HepG2 (cell line): ENCODE data around the gene TP53TG5. TPM values are rescaled to one million over a fixed set of nuclear protein-coding genes. Genes with fewer than 3 reads are reported as not detected.
A peak's percentile ranks its signal among the peaks of the same experiment; 100 is the strongest.

ENCODE experiments used
- ETV5 ChIP-seq: IDR thresholded peaks from 2 replicates; pipeline ENCODE4 v1.6.1; 2018; ENCODE audit warnings: missing biosample characterization, missing genetic modification reagents, inconsistent platforms, borderline replicate concordance
- ISL2 ChIP-seq: sonication (generic); formaldehyde crosslinking; IDR thresholded peaks from 2 replicates; pipeline ENCODE4 v1.5.0; 2020; ENCODE audit warnings: missing genetic modification reagents
- KMT2A ChIP-seq: sonication (generic); formaldehyde crosslinking; IDR thresholded peaks from 2 replicates; pipeline ENCODE4 v1.4.0; 2020; ENCODE audit warnings: missing genetic modification reagents
- MAFG ChIP-seq: sonication (generic); formaldehyde crosslinking; IDR thresholded peaks from 2 replicates; pipeline ENCODE4 v1.5.1; 2020; ENCODE audit warnings: mild to moderate bottlenecking, missing genetic modification reagents
- POGZ ChIP-seq: sonication (generic); formaldehyde crosslinking; IDR thresholded peaks from 2 replicates; pipeline ENCODE4 v1.4.0; 2020; ENCODE audit warnings: mild to moderate bottlenecking, missing genetic modification reagents
- SALL1 ChIP-seq: sonication (generic); formaldehyde crosslinking; IDR thresholded peaks from 2 replicates; pipeline ENCODE4 v1.8.0; 2022; ENCODE audit warnings: mild to moderate bottlenecking, missing genetic modification reagents
- SMC3 ChIP-seq: IDR thresholded peaks from 2 replicates; pipeline ENCODE4 v1.6.1; 2011; ENCODE audit warnings: low read length, improper control_type of control experiment
- SNAI1 ChIP-seq: sonication (generic); formaldehyde crosslinking; IDR thresholded peaks from 2 replicates; pipeline ENCODE4 v1.5.0; 2020; ENCODE audit warnings: mild to moderate bottlenecking, missing genetic modification reagents, borderline replicate concordance
- SP140L ChIP-seq: sonication (generic); formaldehyde crosslinking; IDR thresholded peaks from 2 replicates; pipeline ENCODE4 v1.4.0; 2020; ENCODE audit warnings: missing genetic modification reagents, borderline replicate concordance
- TCF7L2 ChIP-seq: IDR thresholded peaks from 2 replicates; pipeline ENCODE4 v1.6.1; 2011; ENCODE audit warnings: mild to moderate bottlenecking, low read depth, low read length, moderate library complexity
- TEAD2 ChIP-seq: sonication (generic); formaldehyde crosslinking; IDR thresholded peaks from 2 replicates; pipeline ENCODE4 v1.9.0; 2021; ENCODE audit warnings: missing genetic modification reagents
- TP53 ChIP-seq: sonication (generic); formaldehyde crosslinking; conservative IDR thresholded peaks from 2 replicates; pipeline ENCODE4 v1.4.0; 2020; ENCODE audit warnings: missing genetic modification reagents
- ZBED4 ChIP-seq: sonication (generic); formaldehyde crosslinking; IDR thresholded peaks from 2 replicates; pipeline ENCODE4 v1.4.0; 2020; ENCODE audit warnings: missing genetic modification reagents, borderline replicate concordance
- ZBTB2 ChIP-seq: sonication (generic); formaldehyde crosslinking; IDR thresholded peaks from 2 replicates; pipeline ENCODE4 v1.8.0; 2022; ENCODE audit warnings: low read depth, missing genetic modification reagents
- ZKSCAN5 ChIP-seq: sonication (generic); formaldehyde crosslinking; IDR thresholded peaks from 2 replicates; pipeline ENCODE4 v1.5.1; 2020; ENCODE audit warnings: mild to moderate bottlenecking, missing genetic modification reagents
- ZNF597 ChIP-seq: sonication (generic); formaldehyde crosslinking; IDR thresholded peaks from 2 replicates; pipeline ENCODE4 v1.5.0; 2020; ENCODE audit warnings: missing genetic modification reagents
- ZNF772 ChIP-seq: sonication (generic); formaldehyde crosslinking; IDR thresholded peaks from 2 replicates; pipeline ENCODE4 v1.5.0; 2020; ENCODE audit warnings: mild to moderate bottlenecking, missing genetic modification reagents
- polyA plus RNA-seq, 8 experiments: library from polyadenylated mRNA; depleted of rRNA in 3 of 8; stranded (reverse) in 7 of 8; unstranded in 1 of 8; fragments of >200 nt; fragmentation: Illumina TruSeq in 4 of 8; extraction: Trizol in 4 of 8; gene quantifications; 2 replicates each; pipeline versions ENCODE4 v1.2.1 to v1.2.3, GENCODE V29; 2011 to 2016; ENCODE audit warnings: low read depth in 4 of 8, missing spikeins in 1 of 8, mixed read lengths in 1 of 8; ENCODE audit not compliant: insufficient read depth in 1 of 8
- total RNA-seq, 5 experiments: library from RNA; depleted of rRNA; stranded (reverse); fragments of >200 nt; fragmentation: Illumina TruSeq; extraction: Trizol; gene quantifications; 2 replicates each; pipeline ENCODE4 v1.2.3, GENCODE V29; 2016; ENCODE audit warnings: low read depth in 1 of 5
- TF ChIP-seq, protein P1 (sequence below): sonication (generic); IDR thresholded peaks from 2 replicates; pipeline ENCODE4 v1.6.1; 2016; ENCODE audit warnings: low read depth, borderline replicate concordance
- TF ChIP-seq, protein P2 (sequence below): sonication (generic); formaldehyde crosslinking; IDR thresholded peaks from 2 replicates; pipeline ENCODE4 v1.4.0; 2020; ENCODE audit warnings: mild to moderate bottlenecking, missing genetic modification reagents

TP53TG5 gene
- total and polyA plus RNA-seq, 2 of the 13 experiments (the other 11 are each of a cell fraction or from before 2014, with no cell fraction given): 0.11 TPM; not detected in 1

DNA sequence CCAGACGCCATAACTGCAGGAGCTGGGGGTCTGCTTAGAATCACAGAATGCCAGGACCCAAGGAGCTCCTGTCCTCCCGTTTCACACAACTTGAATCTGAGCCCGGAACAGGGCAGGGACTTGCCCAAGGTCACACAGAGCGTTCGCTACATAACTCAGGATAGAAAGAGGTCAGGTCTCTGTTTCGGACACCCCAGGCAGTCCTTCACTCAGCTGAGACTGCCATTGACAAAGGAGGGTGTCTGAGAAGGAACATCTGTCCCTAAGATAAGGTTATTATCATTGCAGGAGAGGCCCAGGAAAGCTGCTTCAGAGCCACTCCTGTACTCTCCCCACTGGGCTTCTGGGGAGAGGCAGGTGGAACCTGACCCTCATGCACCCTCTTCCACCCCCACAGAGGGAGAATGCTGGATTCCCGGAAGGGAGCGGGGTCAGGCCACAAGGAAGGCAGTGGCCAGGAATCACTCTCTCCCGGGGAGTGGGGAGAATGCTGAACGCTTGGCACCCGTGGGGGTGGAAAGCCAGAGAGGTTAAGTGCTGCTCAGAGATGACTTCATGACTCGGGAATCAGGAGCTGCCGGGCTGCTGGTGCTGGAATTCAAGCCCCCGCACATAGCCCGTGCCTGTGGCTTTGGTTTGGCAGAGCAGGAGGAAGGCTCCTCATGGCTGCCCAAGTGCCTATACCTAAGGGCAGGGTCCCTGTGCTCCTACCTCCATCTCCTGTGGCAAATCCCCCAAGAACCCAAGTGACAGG is 40.6 kb downstream of the TP53TG5 start (continued):
- no peak for TF ChIP-seq MAFG
- TF ChIP-seq SNAI1: 0 out of 2 replicates have a peak, but pooled peaks have one; percentile 53
- no peak for TF ChIP-seq ZNF597
- TF ChIP-seq ZBTB2 (CRISPR knock-in tag): no peak
- no peak; the same call in none of the 2 replicates for TF ChIP-seq POGZ (CRISPR knock-in tag)
- no peak for TF ChIP-seq TCF7L2
- TF ChIP-seq KMT2A (CRISPR knock-in tag): no peak
- TF ChIP-seq ZBED4 (CRISPR knock-in tag): no peak
- peak; percentile 21 for TF ChIP-seq SALL1 (CRISPR knock-in tag)
- TF ChIP-seq SMC3: no peak; the same call in 1 of the 2 replicates
- TF ChIP-seq SP140L (CRISPR knock-in tag): no peak
- peak; percentile 25 for TF ChIP-seq ZNF772 (CRISPR knock-in tag)
- no peak for TF ChIP-seq ETV5 (CRISPR knock-in tag)
- 0 out of 2 replicates have a peak, but pooled peaks have one; percentile 40 for TF ChIP-seq TEAD2 (CRISPR knock-in tag)
- TF ChIP-seq, protein P1, sequence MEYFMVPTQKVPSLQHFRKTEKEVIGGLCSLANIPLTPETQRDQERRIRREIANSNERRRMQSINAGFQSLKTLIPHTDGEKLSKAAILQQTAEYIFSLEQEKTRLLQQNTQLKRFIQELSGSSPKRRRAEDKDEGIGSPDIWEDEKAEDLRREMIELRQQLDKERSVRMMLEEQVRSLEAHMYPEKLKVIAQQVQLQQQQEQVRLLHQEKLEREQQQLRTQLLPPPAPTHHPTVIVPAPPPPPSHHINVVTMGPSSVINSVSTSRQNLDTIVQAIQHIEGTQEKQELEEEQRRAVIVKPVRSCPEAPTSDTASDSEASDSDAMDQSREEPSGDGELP: peak; percentile 3; the same call in 1 of the 2 replicates
- no peak for TF ChIP-seq ZKSCAN5 (CRISPR knock-in tag)
- no peak for TF ChIP-seq TP53 (CRISPR knock-in tag)
- TF ChIP-seq ISL2 (CRISPR knock-in tag): no peak; the same call in 1 of the 2 replicates
- TF ChIP-seq, protein P2, sequence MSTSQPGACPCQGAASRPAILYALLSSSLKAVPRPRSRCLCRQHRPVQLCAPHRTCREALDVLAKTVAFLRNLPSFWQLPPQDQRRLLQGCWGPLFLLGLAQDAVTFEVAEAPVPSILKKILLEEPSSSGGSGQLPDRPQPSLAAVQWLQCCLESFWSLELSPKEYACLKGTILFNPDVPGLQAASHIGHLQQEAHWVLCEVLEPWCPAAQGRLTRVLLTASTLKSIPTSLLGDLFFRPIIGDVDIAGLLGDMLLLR (CRISPR knock-in tag): 0 out of 2 replicates have a peak, but pooled peaks have one; percentile 21
